Amygdala (tissue), 56 donors: ENCODE results near the gene CHGA.

Experiments
- DNase-seq, 56 donors: peaks; one replicate each; lab custom pipeline; 2025; lab: John Stamatoyannopoulos, UW

The CHGA gene, protein sequence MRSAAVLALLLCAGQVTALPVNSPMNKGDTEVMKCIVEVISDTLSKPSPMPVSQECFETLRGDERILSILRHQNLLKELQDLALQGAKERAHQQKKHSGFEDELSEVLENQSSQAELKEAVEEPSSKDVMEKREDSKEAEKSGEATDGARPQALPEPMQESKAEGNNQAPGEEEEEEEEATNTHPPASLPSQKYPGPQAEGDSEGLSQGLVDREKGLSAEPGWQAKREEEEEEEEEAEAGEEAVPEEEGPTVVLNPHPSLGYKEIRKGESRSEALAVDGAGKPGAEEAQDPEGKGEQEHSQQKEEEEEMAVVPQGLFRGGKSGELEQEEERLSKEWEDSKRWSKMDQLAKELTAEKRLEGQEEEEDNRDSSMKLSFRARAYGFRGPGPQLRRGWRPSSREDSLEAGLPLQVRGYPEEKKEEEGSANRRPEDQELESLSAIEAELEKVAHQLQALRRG

GRCh38 chr14:92922883-92923743 is at the start of gene CHGA:
Gene CHGA, plus strand, starts transcription at chr14:92923150. Its CDS starts 210 bp downstream, at chr14:92923360.
- peak in 22 of 56 donors; percentile 4 to 58 (median 22) for DNase-seq

- no peak for DNase-seq
Measured at GRCh38 chr14:92874962-92875661, 47.8 kb upstream of the CHGA start.

- DNase-seq: no peak
Measured at GRCh38 chr14:92877757-92878431, 45.1 kb upstream of the CHGA start.

DNA sequence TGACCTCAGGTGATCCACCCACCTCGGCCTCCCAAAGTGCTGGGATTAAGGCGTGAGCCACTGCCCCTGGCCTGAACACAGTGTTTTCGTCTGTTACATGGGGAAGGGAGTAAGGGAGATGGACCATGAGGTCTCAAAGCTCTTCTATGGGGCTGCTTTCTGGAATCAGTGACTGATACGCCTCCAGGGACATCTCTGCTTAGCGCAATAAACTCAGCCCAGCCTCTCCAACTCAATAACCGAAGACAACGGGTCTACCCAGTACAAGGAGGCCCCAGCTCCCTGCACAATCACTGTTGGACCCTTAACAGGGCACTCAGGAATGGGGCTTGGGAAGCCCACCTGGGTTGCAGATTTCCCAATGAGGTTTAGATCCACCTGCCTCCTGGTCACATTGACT is 42.6 kb upstream of the CHGA start:
- DNase-seq: no peak

GRCh38 chr14:92880851-92881250 is 42.1 kb upstream of the CHGA start:
- DNase-seq: no peak

GRCh38 chr14:92883066-92883465 is 39.9 kb upstream of the CHGA start:
- DNase-seq: no peak

GRCh38 chr14:92884410-92884809 is 38.5 kb upstream of the CHGA start:
- no peak for DNase-seq

- no peak for DNase-seq
Measured at GRCh38 chr14:92885279-92886061, 37.5 kb upstream of the CHGA start.

- no peak for DNase-seq
Measured at GRCh38 chr14:92886337-92886736, 36.6 kb upstream of the CHGA start.

DNA sequence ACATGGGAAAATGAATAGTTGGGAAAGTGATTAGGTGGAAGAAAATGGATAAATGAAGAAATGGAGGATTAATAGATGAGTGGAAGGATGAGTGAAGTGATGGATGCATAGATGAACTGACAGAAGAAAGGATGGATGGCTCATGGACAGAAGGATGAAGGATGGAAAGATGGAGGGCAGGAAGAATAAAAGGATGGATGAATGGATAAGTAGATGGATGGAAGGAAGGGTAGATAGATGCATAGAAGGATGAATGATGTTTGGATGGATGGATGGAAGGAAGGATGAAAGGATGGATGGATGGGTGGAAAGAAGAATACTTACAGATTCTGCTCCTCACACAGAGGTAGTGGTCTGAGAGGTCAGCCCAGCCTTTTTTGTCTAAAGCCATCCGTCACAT is 35.8 kb upstream of the CHGA start:
- DNase-seq: no peak

DNA sequence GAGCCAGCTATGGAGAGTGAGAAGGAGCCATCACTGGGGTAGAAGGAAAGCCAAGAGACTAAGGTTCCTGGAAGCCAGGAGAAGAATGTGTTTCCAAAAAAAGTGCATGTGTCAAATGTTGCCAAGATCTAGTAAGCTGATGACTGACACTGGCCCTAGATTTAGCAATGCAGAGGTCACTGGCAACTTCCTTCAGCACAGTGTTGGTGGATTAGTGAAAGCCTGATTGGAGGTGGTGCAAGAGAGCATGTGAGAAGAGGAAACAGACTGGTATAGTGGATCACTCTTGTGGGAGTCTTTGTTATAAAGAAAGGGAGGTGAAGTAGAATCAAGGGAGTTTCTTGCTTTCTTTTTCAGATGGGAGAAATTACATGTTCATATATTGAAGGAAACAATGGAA is 34.1 kb upstream of the CHGA start:
- no peak for DNase-seq

GRCh38 chr14:92890830-92891588 is 31.9 kb upstream of the CHGA start:
- DNase-seq: peak in 1 of 56 donors; percentile 8

DNA sequence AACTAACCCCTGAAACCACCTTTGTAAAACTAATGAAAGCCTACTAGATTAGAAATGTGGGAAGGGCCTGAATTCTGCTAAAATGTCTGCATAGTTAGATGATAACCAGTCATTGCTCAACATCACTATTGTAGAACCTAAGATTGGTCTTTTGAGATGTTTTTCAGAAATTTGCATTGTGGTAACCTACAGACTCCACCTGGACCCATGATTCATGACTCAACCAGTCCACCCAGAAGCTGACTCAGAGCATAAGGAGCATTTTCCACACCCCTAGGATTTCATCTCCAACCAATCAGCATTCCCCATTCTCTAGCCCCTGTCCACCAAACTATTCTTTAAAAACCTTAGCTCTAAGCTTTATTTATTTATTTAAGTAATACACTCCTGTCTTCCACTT is 30.4 kb upstream of the CHGA start:
- no peak for DNase-seq

DNA sequence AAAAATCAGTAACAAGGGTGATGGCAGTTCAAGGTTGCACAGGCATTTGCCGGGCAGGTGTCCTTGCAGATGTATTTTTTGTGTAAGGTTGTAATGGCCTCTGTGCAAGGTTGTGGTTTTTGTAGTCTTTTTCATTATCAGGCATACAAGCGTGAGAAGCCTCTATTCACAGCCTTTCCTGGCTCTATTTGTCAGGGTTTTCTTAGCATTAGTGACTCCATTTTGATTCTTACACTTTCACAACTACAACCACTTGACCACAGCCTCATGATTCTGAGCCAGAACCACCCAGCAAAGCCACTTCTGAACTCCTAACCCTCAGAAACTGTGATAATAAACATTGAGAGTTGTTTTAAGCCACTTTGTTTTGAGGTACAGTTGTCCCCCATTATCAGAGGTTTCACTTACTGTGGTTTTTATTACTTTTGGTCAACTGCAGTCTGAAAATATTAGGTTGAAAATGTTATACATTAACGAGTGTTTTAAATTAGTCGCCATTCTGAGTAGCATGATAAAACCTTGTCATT is 27.5 kb upstream of the CHGA start:
- no peak for DNase-seq

- no peak for DNase-seq
Measured at GRCh38 chr14:92897922-92898565, 24.9 kb upstream of the CHGA start.

DNA sequence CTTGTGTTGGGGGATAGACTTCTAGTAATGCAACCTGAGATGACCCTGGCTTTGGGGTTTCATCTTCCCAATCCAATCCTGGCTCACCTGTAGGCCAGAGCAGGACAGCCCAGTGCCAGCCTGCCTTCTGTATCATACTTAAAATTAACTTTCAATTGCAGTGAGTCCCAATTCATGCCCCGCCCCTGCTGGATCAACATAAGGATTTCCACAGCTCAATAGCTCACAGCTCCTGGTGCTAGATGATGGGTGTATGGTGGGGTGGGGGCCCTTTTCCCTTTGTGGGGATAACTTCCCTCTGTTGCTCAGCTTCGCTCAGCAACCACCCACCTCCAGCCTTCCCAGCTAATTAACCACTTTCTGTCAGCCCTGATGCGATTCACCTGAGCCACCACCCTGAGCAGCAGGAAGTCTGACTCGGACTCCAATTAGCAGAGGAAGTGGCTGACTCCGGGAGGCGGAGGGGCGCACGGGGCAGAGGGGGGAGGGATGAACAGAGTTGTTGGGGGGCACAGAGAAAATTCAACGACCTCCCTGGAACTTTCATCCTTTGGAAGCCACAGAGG is 24.3 kb upstream of the CHGA start:
- no peak for DNase-seq

- no peak for DNase-seq
Measured at GRCh38 chr14:92900660-92901059, 22.3 kb upstream of the CHGA start.

DNA sequence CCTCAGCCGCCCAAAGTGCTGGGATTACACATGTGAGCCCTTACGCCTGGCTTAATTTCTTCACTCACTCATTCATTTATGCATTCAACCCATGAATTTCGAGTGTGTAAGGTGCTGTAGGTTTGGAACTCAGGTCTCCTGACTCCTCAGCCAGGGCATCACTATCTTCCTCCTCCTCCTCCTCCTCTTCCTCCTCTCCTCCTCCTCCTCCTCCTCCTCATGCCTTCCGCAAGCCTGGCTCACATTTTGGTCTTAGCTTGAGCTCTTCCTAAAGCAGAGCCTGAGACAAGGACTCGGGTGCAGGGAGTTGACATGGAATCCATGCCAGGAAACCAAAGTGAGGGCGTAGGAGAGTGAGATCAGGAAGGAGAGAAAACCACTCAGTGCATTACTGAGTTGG is 20.8 kb upstream of the CHGA start:
- DNase-seq: no peak
